HG03064 (cell line): Measurements from ENCODE around the gene ZCCHC24.

Experiments used
- ATAC-seq: cut with Tn5 transposase; IDR thresholded peaks from one replicate; pipeline ENCODE4 v1.9.1; 2021; ENCODE audit warnings: low read depth; ENCODE audit not compliant: unreplicated experiment

Gene ZCCHC24

GRCh38 chr10:79376751-79377556 lies 68.5 kb downstream of the ZCCHC24 start:
- no peak for ATAC-seq

DNA sequence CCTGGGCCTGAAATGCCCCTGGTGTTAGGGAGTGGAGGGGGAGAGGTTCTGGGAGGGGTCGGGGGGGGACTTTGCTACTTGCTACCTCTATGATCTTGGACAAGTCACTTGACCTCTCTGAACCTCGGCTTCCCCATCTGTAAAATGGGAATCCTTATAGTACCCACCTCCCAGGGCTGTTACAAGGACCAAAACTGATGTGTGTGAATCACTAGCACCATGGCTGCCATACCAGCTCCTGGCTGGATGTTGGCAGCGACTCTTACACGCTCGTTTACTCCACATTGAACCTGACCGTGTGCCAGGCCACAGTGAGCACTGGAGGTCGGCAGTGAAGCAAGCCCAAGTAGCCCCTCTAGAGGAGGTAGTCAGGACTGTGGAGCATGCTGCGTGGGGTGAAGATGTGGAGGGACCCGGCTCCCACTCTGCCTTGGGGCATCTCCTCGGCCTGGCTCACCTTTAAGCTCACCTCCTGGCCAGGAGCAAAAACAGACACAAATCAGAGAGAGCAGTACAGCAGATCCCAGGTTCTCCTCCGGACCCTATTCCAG lies 69.3 kb downstream of the ZCCHC24 start:
- no peak for ATAC-seq

- ATAC-seq: no peak
Observed at GRCh38 chr10:79375321-79376077, 69.9 kb downstream of the ZCCHC24 start.

DNA sequence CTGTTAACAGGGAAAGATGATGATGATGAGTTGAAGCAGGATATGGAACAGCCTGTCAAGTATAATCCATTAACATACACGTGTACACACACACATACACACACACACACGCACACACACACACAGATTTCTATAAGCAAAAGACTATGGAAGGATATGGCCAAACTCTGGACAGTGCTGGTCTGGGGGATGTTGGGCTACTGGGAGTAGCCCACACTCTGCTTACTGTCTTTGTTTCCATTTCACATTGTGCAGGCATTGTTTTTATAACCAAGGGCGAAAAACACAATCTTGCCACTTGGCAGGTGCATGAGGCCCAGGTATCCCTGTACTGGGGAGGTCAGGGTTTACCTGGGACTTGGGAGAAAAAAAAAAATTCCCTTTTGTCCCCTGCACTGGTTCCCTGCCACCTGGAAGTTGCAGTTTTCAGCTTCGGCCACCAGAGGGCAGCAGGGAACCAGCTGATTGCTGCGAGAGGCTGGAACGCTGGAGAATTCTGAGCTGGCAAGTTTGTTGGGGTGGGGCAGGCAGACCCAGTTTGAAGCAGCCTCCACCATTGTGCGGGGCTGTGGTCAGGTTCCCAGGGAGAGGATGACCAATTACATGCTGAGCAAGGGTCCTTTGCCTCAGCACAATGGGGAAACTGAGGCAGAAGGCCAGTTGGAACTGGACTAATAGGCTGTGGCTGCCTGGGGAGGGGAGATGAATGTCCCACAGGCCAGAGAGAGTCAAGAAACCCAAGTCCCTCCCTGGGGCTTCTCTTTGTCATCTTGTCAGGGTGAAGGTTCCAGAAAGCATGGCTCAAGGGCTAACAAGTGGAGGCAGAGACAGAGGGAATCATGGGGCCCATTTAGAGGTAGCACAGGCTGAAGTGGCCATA lies 70.9 kb downstream of the ZCCHC24 start:
- no peak for ATAC-seq

DNA sequence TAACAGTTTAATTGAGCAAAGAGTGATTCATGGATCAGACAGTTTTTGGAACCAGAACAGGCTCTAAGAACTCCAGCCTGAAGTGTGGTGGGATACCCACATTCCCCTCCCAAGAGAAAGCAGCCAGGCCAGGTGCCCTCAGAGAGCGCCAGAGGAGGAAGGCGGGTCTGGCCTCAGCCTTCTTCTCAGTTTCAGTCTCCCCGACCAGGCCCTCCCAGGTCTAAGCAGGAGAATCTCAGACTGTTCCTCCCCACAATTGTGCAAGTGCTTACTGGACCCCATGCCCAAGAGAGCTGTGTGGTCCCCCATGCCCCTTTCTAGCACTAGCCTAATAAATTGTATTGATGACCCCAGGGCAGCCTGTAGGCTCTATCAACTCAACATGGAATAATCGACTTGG lies 72.6 kb downstream of the ZCCHC24 start:
- no peak for ATAC-seq

- ATAC-seq: no peak
Observed at GRCh38 chr10:79367426-79368189, 77.8 kb downstream of the ZCCHC24 start.

- ATAC-seq: no peak
Observed at GRCh38 chr10:79361726-79362397, 83.6 kb downstream of the ZCCHC24 start.

- ATAC-seq: no peak
Observed at GRCh38 chr10:79360499-79361342, 84.7 kb downstream of the ZCCHC24 start.

- no peak for ATAC-seq
Observed at GRCh38 chr10:79359816-79360498, 85.5 kb downstream of the ZCCHC24 start.

DNA sequence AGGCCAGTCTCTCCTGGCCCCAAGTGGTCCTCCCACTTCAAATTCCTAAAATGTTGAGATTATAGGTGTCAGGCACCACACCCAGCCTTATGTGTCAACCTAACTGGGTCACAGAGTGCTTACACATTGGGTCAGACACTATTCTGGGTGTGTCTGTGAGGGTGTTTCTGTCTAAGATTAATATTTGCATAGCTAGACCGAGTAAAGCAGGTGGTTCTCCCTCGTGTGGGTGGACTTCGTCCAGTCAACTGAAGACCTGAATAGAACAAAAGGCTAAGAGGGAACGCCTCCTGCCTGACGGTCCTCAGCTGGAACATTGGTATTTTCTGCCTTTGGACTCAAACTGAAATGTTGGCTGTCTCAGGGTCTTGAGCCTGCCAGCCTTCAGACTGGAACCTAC lies 86.6 kb downstream of the ZCCHC24 start:
- no peak for ATAC-seq

GRCh38 chr10:79357180-79357579 lies 88.2 kb downstream of the ZCCHC24 start:
- ATAC-seq: no peak

GRCh38 chr10:79356104-79356503 lies 89.3 kb downstream of the ZCCHC24 start:
- no peak for ATAC-seq

GRCh38 chr10:79355420-79356017 lies 89.9 kb downstream of the ZCCHC24 start:
- ATAC-seq: no peak

DNA sequence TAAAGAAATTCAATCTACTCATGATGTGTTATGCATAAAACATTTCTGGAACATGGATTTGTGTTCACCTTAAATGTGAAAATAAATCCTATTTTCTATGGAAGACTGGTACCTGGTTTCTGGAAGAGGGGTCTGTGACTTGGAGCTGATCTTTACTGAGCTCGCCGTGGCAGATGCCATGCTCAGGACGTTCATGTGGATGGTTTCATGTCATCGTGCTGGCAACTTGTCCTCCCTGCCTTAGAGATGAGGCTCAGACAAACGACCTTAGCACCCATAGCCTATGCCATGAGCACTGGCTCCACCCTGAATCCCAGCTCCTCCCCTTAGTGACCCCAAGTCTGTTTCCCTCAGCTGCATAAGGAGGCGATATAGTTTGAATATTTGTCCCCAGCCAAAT lies 90.8 kb downstream of the ZCCHC24 start:
- ATAC-seq: no peak

- no peak for ATAC-seq
Observed at GRCh38 chr10:79354141-79354540, 91.3 kb downstream of the ZCCHC24 start.

- no peak for ATAC-seq
Observed at GRCh38 chr10:79353726-79354125, 91.7 kb downstream of the ZCCHC24 start.

DNA sequence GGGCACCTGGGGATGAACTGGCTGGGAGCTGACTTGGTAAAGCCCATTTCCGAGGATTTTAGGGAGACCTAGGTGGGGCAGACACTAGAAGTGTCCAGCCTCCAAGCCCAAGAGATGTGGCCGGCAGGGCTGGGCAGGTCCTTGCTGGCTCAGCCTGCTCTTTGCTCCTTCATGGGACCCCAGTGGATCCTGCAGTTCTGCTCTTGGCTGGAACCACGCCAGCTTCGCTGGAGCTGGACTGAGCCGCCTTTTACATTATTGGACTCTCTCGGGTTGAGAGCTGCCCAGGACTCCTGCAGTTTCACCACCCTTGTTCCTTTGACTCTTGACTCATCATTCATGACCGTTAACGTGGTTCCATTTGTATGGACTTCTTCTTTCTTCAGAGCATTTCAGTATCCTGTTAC lies 92.4 kb downstream of the ZCCHC24 start:
- no peak for ATAC-seq
